HEK293 (cell line): Measurements from ENCODE around the gene MBP.

Experiments
- CTCF ChIP-seq: fragments of 450-650 bp; formaldehyde crosslinking; IDR thresholded peaks from 2 replicates; pipeline ENCODE4 v1.5.1; 2016; ENCODE audit warnings: missing biosample characterization, missing genetic modification characterization
- ZBTB21 ChIP-seq: fragments of 450-650 bp; formaldehyde crosslinking; IDR thresholded peaks from 2 replicates; pipeline ENCODE4 v1.5.1; 2017; ENCODE audit warnings: missing biosample characterization, missing genetic modification characterization
- ZNF202 ChIP-seq: fragments of 450-650 bp; formaldehyde crosslinking; IDR thresholded peaks from 2 replicates; pipeline ENCODE4 v1.5.1; 2016; ENCODE audit warnings: missing biosample characterization, missing genetic modification characterization, borderline replicate concordance
- ZSCAN5A ChIP-seq: fragments of 450-650 bp; formaldehyde crosslinking; IDR thresholded peaks from 2 replicates; pipeline ENCODE4 v1.5.1; 2016; ENCODE audit warnings: missing biosample characterization, missing genetic modification characterization

GRCh38 chr18:77002496-77002895 is 130.1 kb downstream of the MBP start:
- TF ChIP-seq ZBTB21 (tag by site-specific recombination) (no peak), CTCF (tag by site-specific recombination) (no peak), ZNF202 (tag by site-specific recombination) (no peak), ZSCAN5A (no peak)
